GM18517 (cell line): ENCODE data around the gene KHDC4.
A peak's percentile ranks its signal among the peaks of the same experiment; 100 is the strongest.

Experiments used
- ATAC-seq: cut with Tn5 transposase; IDR thresholded peaks from one replicate; pipeline ENCODE4 v1.9.1; 2021; ENCODE audit warnings: mild to moderate bottlenecking, moderate library complexity; ENCODE audit not compliant: unreplicated experiment

KHDC4 gene

GRCh38 chr1:155970531-155971167 lies 36.4 kb upstream of the KHDC4 start:
- ATAC-seq, result no peak

- ATAC-seq, result no peak
Measured at GRCh38 chr1:155969377-155969791, 35.2 kb upstream of the KHDC4 start.

GRCh38 chr1:155968670-155969069 lies 34.5 kb upstream of the KHDC4 start:
- ATAC-seq, result no peak

- ATAC-seq, result no peak
Measured at GRCh38 chr1:155968051-155968400, 33.8 kb upstream of the KHDC4 start.

DNA sequence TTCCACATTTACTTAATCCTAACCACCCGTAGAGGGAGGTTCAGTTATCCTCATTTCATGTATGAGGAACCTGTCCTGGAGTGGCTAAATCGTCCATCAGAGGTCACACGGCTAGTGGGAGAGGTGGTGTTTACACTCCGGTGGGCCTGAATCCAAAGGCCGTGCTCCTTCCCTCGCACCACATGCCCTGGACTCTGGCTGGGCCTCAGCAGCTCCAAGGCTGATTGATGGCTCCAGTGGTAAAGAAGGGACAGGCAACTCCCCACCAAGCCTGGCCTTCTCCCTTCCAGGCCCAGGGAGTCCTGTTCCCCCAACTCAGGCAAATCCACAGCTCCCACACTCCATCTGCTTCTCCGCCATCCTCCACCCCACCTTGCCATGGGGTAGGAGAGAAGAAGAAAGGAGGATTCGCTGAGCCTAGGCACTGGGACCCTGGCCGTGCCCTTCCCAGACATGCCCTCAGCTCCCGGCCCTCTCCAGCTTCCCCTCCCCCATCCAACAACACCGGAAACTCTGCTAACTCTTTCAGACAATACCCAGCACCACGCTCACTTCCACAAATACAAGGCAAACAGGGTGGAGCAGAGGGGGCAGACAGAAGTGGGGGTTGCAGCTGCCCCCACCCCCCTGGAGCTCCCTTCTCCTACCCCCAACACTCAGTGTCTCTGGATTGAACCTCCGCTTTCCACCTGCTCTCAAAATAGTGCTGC lies 33.3 kb upstream of the KHDC4 start:
- no peak for ATAC-seq

DNA sequence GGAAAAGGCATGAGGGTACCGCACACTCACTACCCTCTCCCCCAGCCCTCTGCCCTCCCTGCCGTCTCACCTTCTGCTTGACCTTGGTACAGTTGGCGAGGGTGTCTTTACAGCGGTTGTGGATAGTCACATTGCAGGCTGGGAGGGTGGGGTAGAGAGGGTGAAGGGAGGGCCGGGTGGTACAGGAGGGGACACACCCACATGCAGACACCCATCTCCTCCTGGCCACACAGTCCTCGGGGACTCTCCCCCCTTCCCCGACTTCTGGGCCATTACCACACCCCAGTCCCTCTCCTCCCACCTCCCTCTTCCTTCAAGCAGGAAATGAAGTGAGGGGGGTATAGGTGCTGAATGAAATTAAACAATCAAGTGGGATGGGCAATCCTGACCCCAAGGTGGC lies 32.5 kb upstream of the KHDC4 start:
- ATAC-seq, result no peak

DNA sequence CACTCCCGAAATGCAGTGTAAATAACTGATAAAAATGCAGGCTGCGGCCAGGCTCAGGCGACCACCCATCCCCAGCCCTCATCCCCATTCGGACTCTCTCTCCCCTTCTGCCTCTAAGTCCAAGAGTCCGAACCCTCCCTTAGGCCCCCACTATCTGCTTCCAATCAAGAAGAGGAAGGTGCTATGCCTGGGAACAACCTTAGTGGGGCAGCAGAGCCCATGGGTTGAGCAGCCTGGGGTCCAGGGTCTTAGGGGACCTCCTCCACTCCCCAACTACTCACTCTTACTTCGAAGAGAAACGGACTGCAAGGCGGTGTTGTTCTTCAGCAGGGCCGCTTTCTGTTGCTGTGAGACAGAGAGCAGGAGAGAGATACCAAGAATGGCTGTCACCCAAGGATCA lies 31.9 kb upstream of the KHDC4 start:
- ATAC-seq, result no peak

DNA sequence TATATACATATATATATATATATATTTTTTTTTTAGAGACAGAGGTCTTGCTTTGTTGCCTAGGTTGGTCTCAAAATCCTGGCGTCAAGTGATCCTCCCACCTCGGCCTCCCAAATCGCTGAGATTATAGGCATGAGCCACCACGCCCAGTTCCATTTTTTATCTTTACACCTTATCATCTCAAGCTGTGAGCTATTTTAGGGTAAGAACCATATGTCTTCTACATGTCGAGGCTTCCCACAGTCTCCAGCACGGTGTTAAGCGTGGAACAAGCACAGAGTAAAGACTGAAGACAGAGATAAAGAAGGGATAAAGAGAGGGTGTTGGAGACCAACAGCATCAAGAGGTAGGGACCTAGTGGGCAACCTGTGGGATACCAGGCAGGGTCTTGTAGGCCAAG lies 30.0 kb upstream of the KHDC4 start:
- ATAC-seq, result no peak

GRCh38 chr1:155962599-155963211 lies 28.5 kb upstream of the KHDC4 start:
- ATAC-seq, result no peak

DNA sequence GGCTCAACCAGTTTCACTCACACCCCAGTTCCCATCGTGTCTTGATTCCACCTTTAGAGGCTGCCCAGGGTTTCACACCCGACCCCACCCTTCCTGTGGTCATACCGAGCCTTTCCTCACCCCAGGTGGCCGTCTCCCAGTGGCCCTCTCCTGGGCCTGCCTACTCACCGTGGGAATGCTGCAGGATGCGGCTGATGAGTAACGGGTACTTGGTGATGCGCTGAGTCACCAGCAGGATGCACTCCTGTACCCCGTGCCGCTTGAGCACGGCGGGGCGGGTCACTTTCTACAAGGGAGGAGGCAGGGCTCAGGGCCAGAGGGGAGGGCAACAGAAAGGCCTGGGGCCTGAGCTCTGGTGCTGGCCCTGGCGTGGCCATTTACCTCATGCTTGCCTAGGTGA lies 27.7 kb upstream of the KHDC4 start:
- ATAC-seq, result no peak

GRCh38 chr1:155960081-155960745 lies 26.0 kb upstream of the KHDC4 start:
- ATAC-seq, result no peak

GRCh38 chr1:155957411-155957915 lies 23.2 kb upstream of the KHDC4 start:
- ATAC-seq, result no peak

DNA sequence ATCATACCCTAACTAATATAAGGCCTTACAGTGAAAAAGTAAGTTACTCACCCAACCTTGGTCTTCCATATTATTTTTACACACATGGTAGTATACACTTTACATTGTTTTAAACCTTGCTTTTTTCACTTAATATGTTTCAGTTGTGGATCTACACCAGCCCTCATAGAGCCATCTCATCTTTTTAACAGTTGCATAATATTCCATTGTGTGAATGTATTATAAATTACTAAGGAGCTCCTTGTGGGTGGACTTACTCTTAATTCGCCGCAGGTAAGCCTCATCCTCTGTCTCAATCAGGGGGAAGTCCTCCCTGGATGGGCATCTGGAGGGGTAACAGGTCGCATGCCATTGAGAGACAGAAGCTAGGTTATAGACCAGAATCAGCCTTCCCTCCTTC lies 20.4 kb upstream of the KHDC4 start:
- ATAC-seq, result no peak

DNA sequence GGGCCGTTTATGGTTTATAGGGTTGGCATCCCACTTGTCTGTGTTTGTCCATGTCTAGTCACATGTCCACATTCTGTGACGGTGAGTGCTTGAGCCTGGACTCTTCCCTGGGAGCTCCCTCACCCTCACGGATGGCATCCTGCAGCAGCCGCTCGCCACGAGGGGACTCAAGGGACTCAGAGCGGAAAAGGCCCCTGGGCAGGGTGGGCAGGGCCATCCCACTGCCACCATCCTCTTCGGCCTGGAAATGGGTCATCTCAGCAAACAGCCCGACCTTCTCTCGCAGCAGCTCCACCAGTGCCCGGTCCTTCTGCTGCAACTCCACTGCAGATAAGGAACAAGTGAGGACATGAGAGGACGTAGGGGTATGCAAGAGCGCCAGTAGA lies 18.3 kb upstream of the KHDC4 start:
- ATAC-seq, result no peak

DNA sequence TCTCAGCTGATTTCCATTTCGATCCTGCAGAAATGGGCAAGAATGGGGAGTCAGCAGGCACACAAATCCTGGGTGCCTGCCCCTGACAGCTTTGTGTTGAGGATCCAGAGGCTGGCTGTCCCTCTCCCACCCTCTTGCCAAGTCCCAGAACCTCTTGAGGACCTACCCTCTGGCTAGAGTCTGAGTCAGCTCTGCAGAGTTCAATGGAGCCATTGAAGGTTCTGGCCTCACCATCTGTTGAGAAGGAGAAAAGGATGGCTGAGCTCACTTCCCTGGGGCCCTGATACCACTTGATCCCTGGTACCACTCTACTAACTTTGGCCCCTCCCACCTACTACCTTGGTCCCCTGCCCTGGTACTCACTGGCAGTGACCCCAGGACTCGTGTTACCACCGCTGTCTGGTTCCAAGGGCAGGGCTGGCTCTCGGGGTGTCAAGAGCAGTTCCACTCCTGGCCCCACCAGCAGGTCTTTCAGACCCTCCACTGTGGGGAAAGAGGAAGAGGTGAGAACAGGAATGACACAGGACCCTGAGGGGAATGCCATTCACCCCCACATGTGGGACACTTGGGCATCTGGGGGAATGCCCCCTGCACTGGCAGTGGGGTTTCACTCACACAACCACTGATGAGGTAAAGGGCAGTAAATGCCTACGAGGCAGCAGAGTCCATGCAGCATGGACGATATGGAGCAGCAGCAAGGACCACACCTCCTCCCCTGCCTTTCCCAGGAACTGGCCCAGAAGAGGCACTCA lies 17.7 kb upstream of the KHDC4 start:
- ATAC-seq, result no peak

- ATAC-seq, result no peak
Measured at GRCh38 chr1:155950829-155951228, 16.6 kb upstream of the KHDC4 start.

GRCh38 chr1:155947741-155948140 lies 13.5 kb upstream of the KHDC4 start:
- ATAC-seq, result no peak

DNA sequence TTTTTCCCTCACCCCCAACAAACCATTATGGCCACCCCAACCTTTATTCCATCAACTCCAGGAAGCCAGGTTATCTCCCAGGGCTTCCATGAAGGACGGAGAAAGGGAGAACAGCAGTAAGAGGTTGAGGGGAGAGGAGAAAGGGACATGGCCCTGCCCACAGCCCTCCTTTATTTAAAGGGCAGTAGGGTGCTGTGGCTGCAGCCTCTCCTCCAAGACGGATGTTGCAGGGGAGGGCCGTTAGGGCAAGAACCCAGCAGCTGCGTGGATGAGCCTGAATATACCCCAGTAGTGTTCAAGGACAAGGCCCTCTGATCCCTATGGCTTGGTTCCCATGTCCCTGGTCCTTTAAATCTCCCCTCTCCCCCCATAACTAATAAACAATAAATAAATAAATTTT lies 13.1 kb upstream of the KHDC4 start:
- no peak for ATAC-seq

GRCh38 chr1:155946633-155947219 lies 12.5 kb upstream of the KHDC4 start:
- ATAC-seq, result peak; percentile 22

GRCh38 chr1:155944444-155944799 lies 10.2 kb upstream of the KHDC4 start:
- no peak for ATAC-seq
